Measurements from ENCODE around the gene CRCP. TPM values are rescaled to one million over a fixed set of nuclear protein-coding genes. Genes with fewer than 3 reads are reported as not detected.

The CRCP gene
- total and polyA plus RNA-seq, 4 donors: 13.0 to 52.6 (median 18.4) TPM

GRCh38 chr7:66142334-66142733, 27.7 kb downstream of the CRCP start:
- peak overlapping the region in 1 of 2 donors; percentile 85 for H3K9ac ChIP-seq (ENCODE audit: low read depth in 1 of 2, low read length in 2 of 2)

More at GRCh38 chr7:66142334-66142733, 27.7 kb downstream of the CRCP start:
- Histone ChIP-seq H3K9me3 (ENCODE audit: control insufficient read depth in 4 of 4, low read length in 3 of 4) (no peaks in the 10 kb centered on the region), H3K4me1 (ENCODE audit: control insufficient read depth in 4 of 4, insufficient read depth in 4 of 4, low read length in 3 of 4) (peaks cover 14 to 43% (median 28%) of the 10 kb centered on the region in 4 donors), H3K4me3 (ENCODE audit: low read depth in 1 of 3, low read length in 3 of 3) (no peak overlapping the region), H3K36me3 (ENCODE audit: control insufficient read depth in 4 of 4, insufficient read depth in 3 of 4, low read depth in 1 of 4, low read length in 3 of 4) (peaks cover 2 to 12% (median 7%) of the 10 kb centered on the region in 4 donors), H3K27me3 (ENCODE audit: control insufficient read depth in 4 of 4, insufficient read depth in 4 of 4, low read length in 3 of 4) (no peaks in the 10 kb centered on the region), H3K27ac (ENCODE audit: low read depth in 1 of 2, low read length in 2 of 2) (peak overlapping the region; percentile 93 to 97)
- 36% methylated on average over 3 of the region's 3 CpGs for WGBS
- no peak for DNase-seq (ENCODE audit: low spot score)
- TF ChIP-seq TAF1 (conservative IDR thresholded peaks at IDR 0.05) (peak; percentile 80), CTCF (IDR thresholded peaks at IDR 0.05; ENCODE audit: low read depth, low read length, missing input control) (no peak), NR2F2 (IDR thresholded peaks at IDR 0.05) (no peak), HNF4G (IDR thresholded peaks at IDR 0.05) (no peak), ATF3 (IDR thresholded peaks at IDR 0.05) (no peak), RAD21 (IDR thresholded peaks at IDR 0.05) (peak; percentile 56 to 69), MAX (IDR thresholded peaks at IDR 0.05) (no peak), ZBTB33 (IDR thresholded peaks at IDR 0.05) (peak; percentile 25), RXRA (IDR thresholded peaks at IDR 0.05) (peak; percentile 87 to 90), YY1 (IDR thresholded peaks at IDR 0.05) (peak; percentile 39), FOXA1 (IDR thresholded peaks at IDR 0.05) (peak; percentile 95), EGR1 (IDR thresholded peaks at IDR 0.05; ENCODE audit: low read depth in 2 of 2) (no peak), JUND (IDR thresholded peaks at IDR 0.05) (peak in 1 of 2 donors; percentile 73), GABPA (IDR thresholded peaks at IDR 0.05 in 1 of 2, conservative IDR thresholded peaks at IDR 0.05 in 1 of 2) (no peak), FOXA2 (IDR thresholded peaks at IDR 0.05) (peak; percentile 99), HNF4A (conservative IDR thresholded peaks at IDR 0.05) (peak; percentile 69 to 78), SP1 (IDR thresholded peaks at IDR 0.05) (peak; percentile 83), REST (IDR thresholded peaks at IDR 0.05) (peak; percentile 77)

Measured in liver (tissue), 9 donors.